ENCODE data around the gene SLC29A1. TPM values are rescaled to one million over a fixed set of nuclear protein-coding genes. Genes with fewer than 3 reads are reported as not detected.

SLC29A1 gene
- total and polyA plus RNA-seq, 9 of the 15 experiments (the other 6 are each of a cell fraction or from before 2014, with no cell fraction given) = 18.9 to 170 (median 57.7) TPM

GRCh38 chr6:44254191-44255104 lies 31.1 kb downstream of the SLC29A1 start:
- ATAC-seq (peak; percentile 4), FAIRE-seq (no peak), DNase-seq (ENCODE audit: extremely low read depth in 1 of 4, low spot score in 3 of 4) (peak in 2 of 4 experiments; percentile 45 to 54)
- ChIA-PET POLR2A (interaction anchor here (0.5 to 3.2 kb wide), 26 partner anchors 8 to 623 kb away, joined by 3 to 144 read pairs (median 4); partner anchors contain the start of genes AARS2, HSP90AB1 and SLC29A1), CTCF (ENCODE audit: low intra/inter-chr PET ratio) (interaction anchor here (0.8 to 1.5 kb wide), 3 partner anchors 12 to 158 kb away, joined by 3 to 7 read pairs (median 5); no protein-coding TSS in a partner anchor)
- H3K27ac ChIP-seq (ENCODE audit: extremely low read depth, low read depth, low read length) = peak overlapping the region; percentile 93; the same call in 2 of the 3 replicates
- H3K36me3 ChIP-seq (ENCODE audit: control insufficient read depth, insufficient read depth, low read length) = peaks cover 82% of the 10 kb centered on the region
- peaks cover 38 to 49% of the 10 kb centered on the region in 2 experiments for H3K4me1 ChIP-seq (replicated peaks in 1 of 2; ENCODE audit: control insufficient read depth in 2 of 2, insufficient read depth in 2 of 2, low read length in 2 of 2)
- H2AFZ ChIP-seq (ENCODE audit: low read depth, low read length) = no peak overlapping the region
- H3K27me3 ChIP-seq (ENCODE audit: control insufficient read depth in 2 of 2, insufficient read depth in 2 of 2, low read length in 2 of 2) = no peaks in the 10 kb centered on the region
- H3K4me3 ChIP-seq = no peak overlapping the region
- no peaks in the 10 kb centered on the region for H3K9me3 ChIP-seq (replicated peaks; ENCODE audit: control insufficient read depth, insufficient read depth, low read depth, low read length)
- no TSS peak for BruUV-seq (replicated peaks)
- peaks cover 24% of the 10 kb centered on the region for H3K9me1 ChIP-seq (ENCODE audit: control insufficient read depth, insufficient read depth, low read length)
- in situ Hi-C loops (cut with MboI) (no loop called here), intact Hi-C loops (cut with micrococcal nuclease) (no loop called here)
- H3K4me2 ChIP-seq (ENCODE audit: insufficient read depth, low read length) = peak overlapping the region; percentile 89
- WGBS (ENCODE audit: insufficient coverage, low coverage, missing lambda C conversion rate) = 76% methylated on average over 12 of the region's 12 CpGs
- H3K9ac ChIP-seq (ENCODE audit: insufficient read depth in 1 of 2, low read depth in 2 of 2, low read length in 2 of 2) = peak overlapping the region in 1 of 2 experiments; percentile 32; a peak in 1 of 4 replicates
- peaks cover 68% of the 10 kb centered on the region for H4K20me1 ChIP-seq (replicated peaks; ENCODE audit: control insufficient read depth, insufficient read depth, low read length)
- peaks cover 53% of the 10 kb centered on the region for H3K79me2 ChIP-seq (ENCODE audit: control insufficient read depth, insufficient read depth, low read length)
- TF ChIP-seq POLR2A (conservative IDR thresholded peaks at IDR 0.05) (peak; percentile 94), TEAD1 (CRISPR knock-in tag; IDR thresholded peaks at IDR 0.05) (peak; percentile 33 to 61; a peak in 1 of 4 replicates), NONO (IDR thresholded peaks at IDR 0.05; ENCODE audit: low read depth in 2 of 2, low read length in 1 of 2) (peak in 1 of 2 experiments; percentile 54; a peak in 1 of 4 replicates), SP1 (CRISPR knock-in tag; IDR thresholded peaks at IDR 0.05) (peak; percentile 72), HMGXB4 (CRISPR knock-in tag; IDR thresholded peaks at IDR 0.05) (peak; percentile 91; the same call in 1 of the 2 replicates), THRB (CRISPR knock-in tag; conservative IDR thresholded peaks at IDR 0.05) (peak; percentile 88), ZNF785 (CRISPR knock-in tag; IDR thresholded peaks at IDR 0.05) (no peak), ZC3H4 (CRISPR knock-in tag; IDR thresholded peaks at IDR 0.05; ENCODE audit: borderline replicate concordance) (peak; percentile 78; the same call in 1 of the 2 replicates), SIN3A (IDR thresholded peaks at IDR 0.05; ENCODE audit: borderline replicate concordance in 2 of 2, control insufficient read depth in 1 of 2, low read depth in 2 of 2, low read length in 2 of 2) (peak in 1 of 2 experiments; percentile 59; a peak in 1 of 4 replicates), E2F4 (CRISPR knock-in tag; IDR thresholded peaks at IDR 0.05; ENCODE audit: low read depth) (0 out of 2 replicates have a peak, but pooled peaks have one; percentile 11), LCOR (CRISPR knock-in tag; IDR thresholded peaks at IDR 0.05) (0 out of 2 replicates have a peak, but pooled peaks have one; percentile 34), OTX1 (CRISPR knock-in tag; IDR thresholded peaks at IDR 0.05) (peak; percentile 59; the same call in 1 of the 2 replicates), POLR2AphosphoS2 (IDR thresholded peaks at IDR 0.05; ENCODE audit: low read length) (peak; percentile 97), TFAP4 (CRISPR knock-in tag; IDR thresholded peaks at IDR 0.05; ENCODE audit: borderline replicate concordance) (0 out of 2 replicates have a peak, but pooled peaks have one; percentile 20)
